Mesendoderm (in vitro differentiated cells): ENCODE results near the gene EFNA2.

Experiments
- DNase-seq: peaks from one replicate; pipeline ENCODE4 v3.0.0; 2013
- H2AK5ac ChIP-seq: 2 replicates; pipeline ENCODE4 v1.6.1; 2013; ENCODE audit warnings: low read length, inconsistent platforms
- H2BK120ac ChIP-seq: 2 replicates; pipeline ENCODE4 v1.6.1; 2013; ENCODE audit warnings: low read depth, mild to moderate bottlenecking, low read length, moderate library complexity, mixed read lengths
- H2BK15ac ChIP-seq: replicated peaks from 2 replicates; pipeline ENCODE4 v1.6.1; 2013; ENCODE audit warnings: low read depth, mild to moderate bottlenecking, moderate library complexity
- H2BK5ac ChIP-seq: 2 replicates; pipeline ENCODE4 v1.6.1; 2013; ENCODE audit warnings: low read length, inconsistent platforms
- H3K18ac ChIP-seq: 2 replicates; pipeline ENCODE4 v1.6.1; 2013; ENCODE audit warnings: mild to moderate bottlenecking, low read length, mixed read lengths
- H3K23ac ChIP-seq: one replicate; pipeline ENCODE4 v1.6.1; 2013; ENCODE audit warnings: low read length
- H3K27ac ChIP-seq: 2 replicates; pipeline ENCODE4 v1.5.1; 2013; ENCODE audit warnings: low read depth, mild to moderate bottlenecking, inconsistent platforms, low read length, moderate library complexity
- H3K27me3 ChIP-seq: 2 replicates; pipeline ENCODE4 v1.6.1; 2013; ENCODE audit warnings: low read length, control low read depth, mild to moderate bottlenecking, inconsistent platforms; ENCODE audit not compliant: insufficient read depth, poor library complexity
- H3K36me3 ChIP-seq: 2 replicates; pipeline ENCODE4 v1.6.1; 2013; ENCODE audit warnings: low read length, inconsistent platforms; ENCODE audit not compliant: control insufficient read depth, insufficient read depth
- H3K4ac ChIP-seq: one replicate; pipeline ENCODE4 v1.6.1; 2013; ENCODE audit warnings: low read depth, mild to moderate bottlenecking, low read length, moderate library complexity
- H3K4me1 ChIP-seq: 2 replicates; pipeline ENCODE4 v1.6.1; 2013; ENCODE audit warnings: low read depth, low read length, inconsistent platforms; ENCODE audit not compliant: control insufficient read depth
- H3K4me2 ChIP-seq: 2 replicates; pipeline ENCODE4 v1.6.1; 2013; ENCODE audit warnings: low read length
- H3K4me3 ChIP-seq: 2 replicates; pipeline ENCODE4 v1.5.1; 2013; ENCODE audit warnings: mild to moderate bottlenecking, low read length
- H3K56ac ChIP-seq: one replicate; pipeline ENCODE4 v1.6.1; 2013; ENCODE audit warnings: low read length
- H3K79me1 ChIP-seq: 2 replicates; pipeline ENCODE4 v1.6.1; 2013; ENCODE audit warnings: low read length, inconsistent platforms
- H3K79me2 ChIP-seq: 2 replicates; pipeline ENCODE4 v1.6.1; 2013; ENCODE audit warnings: mild to moderate bottlenecking, low read length; ENCODE audit not compliant: control insufficient read depth, insufficient read depth
- H3K9ac ChIP-seq: 2 replicates; pipeline ENCODE4 v1.6.1; 2013; ENCODE audit warnings: low read length, inconsistent platforms
- H4K5ac ChIP-seq: one replicate; pipeline ENCODE4 v1.6.1; 2013; ENCODE audit warnings: low read length
- H4K8ac ChIP-seq: one replicate; pipeline ENCODE4 v1.6.1; 2013; ENCODE audit warnings: low read depth, mild to moderate bottlenecking, control low read depth, low read length, moderate library complexity
- WGBS: extraction: QIAGEN DNeasy Blood & Tissue Kit; methylation state at CpG from one replicate; pipeline ENCODE4 v1.1.7; 2013; ENCODE audit warnings: low lambda C conversion rate, missing lambda C conversion rate; ENCODE audit not compliant: insufficient coverage; ENCODE audit errors: extremely low coverage; 5-methylcytosine and 5-hydroxymethylcytosine counted together

EFNA2 gene

DNA sequence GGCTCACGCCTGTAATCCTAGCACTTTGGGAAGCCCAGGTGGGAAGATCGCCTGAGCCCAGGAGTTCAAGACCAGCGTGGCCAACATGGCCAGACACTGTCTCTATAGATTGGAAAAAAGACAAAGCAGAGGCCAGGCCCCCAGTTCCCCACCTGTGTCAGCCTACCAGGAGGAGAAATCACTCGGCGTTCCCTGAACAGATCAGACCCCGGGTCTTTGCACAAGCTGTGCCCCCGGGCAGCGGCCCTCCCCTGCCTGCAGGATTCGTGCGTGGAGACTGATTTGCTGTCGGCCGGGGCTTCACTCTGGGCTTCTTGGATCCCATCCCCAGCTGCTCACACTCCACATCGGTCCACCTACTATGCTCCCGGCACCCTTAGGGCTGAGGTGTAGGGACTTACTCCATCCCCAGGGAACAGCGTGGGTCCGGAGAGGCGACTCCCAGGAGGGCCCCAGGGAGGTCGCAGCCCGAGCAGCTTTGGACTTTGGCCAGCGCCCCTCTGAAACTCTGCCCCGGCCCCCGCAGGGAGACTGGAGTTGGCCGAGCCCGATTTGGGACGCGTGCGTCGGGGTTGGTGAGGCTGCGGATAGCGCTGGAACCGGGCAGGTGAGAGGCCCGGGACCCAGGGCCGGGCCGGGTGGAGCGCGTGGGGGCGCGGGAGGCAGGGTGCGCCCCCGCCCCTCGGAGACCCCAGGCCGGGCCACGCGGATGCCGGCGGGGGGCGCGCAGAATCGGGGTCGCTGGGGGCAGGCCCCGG lies 515 bp upstream of the EFNA2 start:
- Histone ChIP-seq H3K79me2 (no peaks in the 10 kb centered on the region), H3K4ac (no peak overlapping the region), H3K4me2 (no peak overlapping the region), H3K18ac (peak overlapping the region; percentile 4), H3K27ac (no peak overlapping the region), H3K27me3 (no peaks in the 10 kb centered on the region), H2BK120ac (no peak overlapping the region), H2AK5ac (no peak overlapping the region), H2BK15ac (no peak overlapping the region), H3K36me3 (no peaks in the 10 kb centered on the region), H4K5ac (no peak overlapping the region), H3K9ac (peak overlapping the region; percentile 57), H3K23ac (no peak overlapping the region), H3K79me1 (no peaks in the 10 kb centered on the region), H4K8ac (no peak overlapping the region), H3K56ac (peak overlapping the region; percentile 76), H2BK5ac (no peak overlapping the region), H3K4me3 (no peak overlapping the region), H3K4me1 (no peaks in the 10 kb centered on the region)
- WGBS = no CpG with 5 or more reads among the region's 51 CpGs
- no peak for DNase-seq

DNA sequence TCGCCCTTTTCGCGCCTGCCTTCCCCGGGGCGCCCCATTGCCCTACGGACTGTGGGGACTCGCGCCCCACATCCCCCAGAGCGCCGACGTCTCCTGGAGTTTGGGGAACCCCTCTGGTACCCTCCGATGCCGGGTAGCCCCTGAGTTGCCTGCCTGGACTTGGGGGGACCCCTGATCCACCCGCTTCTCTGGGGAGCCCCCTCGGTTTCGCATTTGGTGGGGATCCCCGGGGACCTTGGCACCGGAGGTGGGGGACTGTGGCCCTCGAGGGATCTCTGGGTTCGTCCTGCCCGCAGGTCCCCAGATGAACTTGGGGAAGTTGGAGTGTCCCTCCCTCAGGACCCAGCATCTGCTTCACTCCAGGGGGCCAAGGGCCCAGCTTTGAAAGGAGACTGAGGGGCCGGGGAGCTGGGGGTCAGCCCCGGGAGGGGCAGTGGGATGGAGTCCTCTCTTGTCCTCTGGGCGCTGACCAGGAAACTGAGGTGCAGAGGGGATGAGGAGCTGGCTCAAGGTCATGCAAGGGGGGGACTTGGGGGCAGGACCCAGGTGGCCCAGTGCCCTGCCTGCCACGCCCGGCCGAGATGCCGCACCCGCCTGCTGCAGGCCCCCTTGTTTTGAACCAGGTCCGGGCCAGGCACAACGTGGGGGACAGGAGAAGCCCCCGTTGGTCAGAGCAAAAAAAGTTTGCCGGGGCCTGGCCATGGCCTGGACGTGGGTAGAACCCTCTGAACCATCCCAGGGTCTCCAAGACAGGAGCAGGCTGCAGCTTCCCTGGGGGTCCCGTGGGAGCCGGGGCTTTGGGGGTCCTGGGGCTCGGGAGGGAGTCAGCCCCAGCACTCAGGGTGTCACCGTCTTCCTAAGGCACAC lies 1.0 kb downstream of the EFNA2 start:
- Histone ChIP-seq H3K79me1 (no peaks in the 10 kb centered on the region), H2AK5ac (no peak overlapping the region), H3K23ac (peak overlapping the region; percentile 7), H4K8ac (no peak overlapping the region), H3K4ac (peak overlapping the region; percentile 67), H2BK15ac (no peak overlapping the region), H3K4me1 (no peaks in the 10 kb centered on the region), H3K79me2 (no peaks in the 10 kb centered on the region), H3K4me2 (peak overlapping the region; percentile 31), H3K18ac (peak overlapping the region; percentile 28), H3K4me3 (no peak overlapping the region), H3K27ac (no peak overlapping the region), H3K9ac (peak overlapping the region; percentile 50), H2BK5ac (no peak overlapping the region), H3K36me3 (no peaks in the 10 kb centered on the region), H2BK120ac (no peak overlapping the region), H3K56ac (peak overlapping the region; percentile 58), H3K27me3 (no peaks in the 10 kb centered on the region), H4K5ac (no peak overlapping the region)
- DNase-seq = no peak
- WGBS = no CpG with 5 or more reads among the region's 38 CpGs

DNA sequence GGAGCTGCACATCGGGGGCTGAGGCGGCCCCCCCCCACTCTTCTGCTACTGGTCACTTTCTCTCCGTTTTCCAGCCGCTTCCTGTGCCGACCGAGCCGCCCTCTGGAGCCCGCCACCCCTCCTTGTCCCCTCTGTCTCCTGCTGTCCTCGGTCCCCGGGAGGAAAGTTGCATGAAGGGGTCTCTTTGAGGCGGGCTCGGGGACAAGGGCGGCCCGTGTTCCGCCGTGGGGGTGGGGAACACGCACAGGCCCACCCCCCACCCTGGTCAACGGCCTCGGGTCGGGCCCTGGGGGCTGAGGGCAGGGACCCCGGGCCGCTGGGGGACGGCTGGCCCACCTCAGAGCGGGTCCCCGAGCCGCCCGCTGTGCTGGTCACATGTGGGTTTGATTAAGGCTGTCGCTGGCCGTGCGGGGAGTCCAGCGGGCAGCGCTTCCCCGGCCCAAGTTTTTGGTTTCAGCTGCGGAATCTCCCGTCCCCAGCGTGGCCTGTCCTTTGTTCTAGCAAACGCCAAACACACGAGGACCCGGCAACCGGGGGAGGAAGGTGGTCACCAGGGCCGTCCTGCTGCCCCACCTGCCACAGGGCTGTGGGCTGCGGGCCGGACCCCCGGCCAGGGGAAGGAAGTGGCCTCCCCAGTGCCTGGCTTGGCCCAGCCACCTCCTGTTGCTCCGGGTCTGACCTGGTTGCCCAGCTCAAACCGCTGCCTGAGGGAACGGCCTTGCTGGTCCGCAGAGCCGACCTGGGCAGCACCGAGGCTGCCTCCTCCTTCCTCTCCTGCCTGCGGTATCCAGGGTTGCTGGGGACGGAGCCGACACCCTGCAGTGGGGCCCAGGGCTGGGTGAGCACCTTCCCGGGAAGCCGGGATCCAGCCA lies 1.9 kb downstream of the EFNA2 start:
- Histone ChIP-seq H3K79me1 (no peaks in the 10 kb centered on the region), H3K27me3 (no peaks in the 10 kb centered on the region), H2AK5ac (no peak overlapping the region), H2BK120ac (no peak overlapping the region), H2BK5ac (no peak overlapping the region), H3K27ac (no peak overlapping the region), H3K4ac (no peak overlapping the region), H3K4me1 (no peaks in the 10 kb centered on the region), H3K23ac (no peak overlapping the region), H3K79me2 (no peaks in the 10 kb centered on the region), H4K5ac (no peak overlapping the region), H3K56ac (peak overlapping the region; percentile 34), H4K8ac (no peak overlapping the region), H3K9ac (no peak overlapping the region), H3K36me3 (no peaks in the 10 kb centered on the region), H2BK15ac (no peak overlapping the region), H3K4me3 (no peak overlapping the region), H3K18ac (no peak overlapping the region), H3K4me2 (no peak overlapping the region)
- WGBS = no CpG with 5 or more reads among the region's 55 CpGs
- no peak for DNase-seq

DNA sequence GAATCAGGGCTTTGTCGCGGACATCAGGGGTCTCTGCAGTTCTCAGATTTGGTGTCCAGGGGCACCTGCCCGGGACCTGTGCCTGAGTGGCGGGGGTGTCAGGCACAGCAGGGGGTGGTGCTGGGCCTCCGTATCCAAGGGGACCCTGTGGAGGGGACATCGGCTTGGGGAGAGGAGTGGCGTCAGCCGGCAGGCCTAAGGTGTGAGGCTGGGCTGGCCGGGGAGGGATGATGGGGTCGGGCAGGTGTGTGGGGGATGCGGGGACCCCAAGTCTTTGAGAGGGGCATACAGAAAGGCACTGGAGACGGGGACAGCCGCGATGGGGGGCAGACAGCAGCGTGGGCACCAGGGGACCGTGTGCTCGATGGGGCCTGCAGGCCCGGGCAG lies 2.5 kb downstream of the EFNA2 start:
- Histone ChIP-seq H4K8ac (no peak overlapping the region), H3K4me2 (no peak overlapping the region), H2BK120ac (no peak overlapping the region), H3K4me1 (no peaks in the 10 kb centered on the region), H2BK5ac (no peak overlapping the region), H2AK5ac (no peak overlapping the region), H3K4ac (no peak overlapping the region), H3K9ac (no peak overlapping the region), H3K27ac (no peak overlapping the region), H3K4me3 (no peak overlapping the region), H3K27me3 (no peaks in the 10 kb centered on the region), H3K18ac (no peak overlapping the region), H2BK15ac (no peak overlapping the region), H4K5ac (no peak overlapping the region), H3K23ac (no peak overlapping the region), H3K56ac (no peak overlapping the region), H3K79me1 (no peaks in the 10 kb centered on the region), H3K36me3 (no peaks in the 10 kb centered on the region), H3K79me2 (no peaks in the 10 kb centered on the region)
- DNase-seq = no peak
- no CpG with 5 or more reads among the region's 18 CpGs for WGBS

DNA sequence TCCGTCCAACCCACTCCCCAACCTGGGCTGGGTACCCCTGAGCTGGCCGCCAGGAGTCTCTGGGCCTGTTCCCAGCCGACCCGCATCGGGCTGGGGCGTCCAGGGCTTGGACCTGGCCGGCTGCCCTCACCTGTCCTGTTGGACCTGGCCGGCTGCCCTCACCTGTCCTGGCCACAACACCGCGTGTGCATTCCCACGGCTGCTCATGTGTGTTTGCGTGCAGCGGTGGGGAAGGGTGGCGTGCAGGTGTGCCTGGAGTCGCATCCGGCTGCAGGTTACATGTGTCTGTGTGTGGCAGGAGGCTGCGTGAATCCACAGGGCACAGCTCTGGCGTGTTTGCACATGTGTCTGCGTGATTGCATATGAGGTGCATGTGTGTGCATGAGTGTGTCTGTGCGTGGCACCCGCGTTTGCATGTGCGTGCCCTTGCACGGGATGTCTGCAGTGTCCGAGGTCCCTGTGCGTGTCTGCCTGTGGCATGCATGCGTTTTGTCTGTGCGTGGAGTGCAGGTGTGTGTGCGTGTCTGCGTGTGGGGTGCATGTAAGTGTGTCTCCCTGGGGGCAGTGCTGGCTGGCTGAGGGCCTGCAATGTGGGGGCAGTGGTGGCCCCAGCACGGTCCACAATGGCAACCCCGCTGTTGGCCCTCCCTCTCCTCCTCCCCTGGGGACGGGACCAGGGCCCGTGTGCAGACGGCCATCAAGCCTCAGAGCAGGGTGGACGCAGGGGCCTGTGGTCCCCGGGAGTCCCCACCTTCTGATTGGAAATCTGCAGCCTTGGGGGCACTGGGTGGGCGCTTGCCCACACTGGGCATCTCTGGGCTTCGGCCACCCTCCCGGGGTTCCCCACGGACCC lies 3.4 kb downstream of the EFNA2 start:
- H3K27me3 ChIP-seq = no peaks in the 10 kb centered on the region
- H3K56ac ChIP-seq = no peak overlapping the region
- H3K36me3 ChIP-seq = no peaks in the 10 kb centered on the region
- H4K5ac ChIP-seq = no peak overlapping the region
- H3K4ac ChIP-seq = no peak overlapping the region
- WGBS = no CpG with 5 or more reads among the region's 41 CpGs
- H3K79me1 ChIP-seq = no peaks in the 10 kb centered on the region
- no peak overlapping the region for H3K9ac ChIP-seq
- no peak overlapping the region for H2BK120ac ChIP-seq
- no peak overlapping the region for H3K18ac ChIP-seq
- no peak overlapping the region for H2BK5ac ChIP-seq
- DNase-seq = no peak
- no peak overlapping the region for H3K4me3 ChIP-seq
- H3K27ac ChIP-seq = no peak overlapping the region
- no peak overlapping the region for H4K8ac ChIP-seq
- no peaks in the 10 kb centered on the region for H3K4me1 ChIP-seq
- no peak overlapping the region for H2BK15ac ChIP-seq
- no peak overlapping the region for H3K23ac ChIP-seq
- no peaks in the 10 kb centered on the region for H3K79me2 ChIP-seq
- no peak overlapping the region for H2AK5ac ChIP-seq
- no peak overlapping the region for H3K4me2 ChIP-seq
